H1 (cell line): Measurements from ENCODE around the gene MIPOL1. TPM values are rescaled to one million over a fixed set of nuclear protein-coding genes. Genes with fewer than 3 reads are reported as not detected.

ENCODE experiments used
- CTCF ChIA-PET: fragments of 300-600 bp; sonication (Branson Sonifier 250); formaldehyde crosslinking; loops from one replicate; lab custom pipeline; 2021; ENCODE audit not compliant: partially characterized antibody; lab: Charles Lee
- POLR2A ChIA-PET: fragments of 300-600 bp; sonication (Branson Sonifier 250); formaldehyde crosslinking; loops from one replicate; lab custom pipeline; 2021; ENCODE audit warnings: inconsistent platforms; ENCODE audit not compliant: partially characterized antibody; lab: Charles Lee
- DNase-seq, 2 experiments: peaks; one replicate each; pipeline versions ENCODE4 v3.0.0 to v3.0.0-alpha.2; 2010 to 2022; ENCODE audit warnings: low spot score in 2 of 2, low read depth in 1 of 2, mixed read lengths in 1 of 2
- FAIRE-seq: peaks from 2 replicates; lab custom pipeline; 2011; peaks lifted over from hg19 to GRCh38; lab: Jason Lieb, UNC
- H2AFZ ChIP-seq: 2 replicates; pipeline ENCODE4 v1.8.1; 2012; ENCODE audit warnings: low read length, inconsistent platforms
- H2AK5ac ChIP-seq: 2 replicates; pipeline ENCODE4 v1.6.1; 2013; ENCODE audit warnings: low read depth, low read length
- H2BK120ac ChIP-seq: replicated peaks from 2 replicates; pipeline ENCODE3; 2013; ENCODE audit warnings: low read depth, low read length, inconsistent platforms
- H2BK12ac ChIP-seq: 2 replicates; pipeline ENCODE4 v1.6.1; 2013; ENCODE audit warnings: low read depth, low read length
- H2BK15ac ChIP-seq: 2 replicates; pipeline ENCODE4 v1.6.1; 2013; ENCODE audit warnings: low read length
- H2BK20ac ChIP-seq: 2 replicates; pipeline ENCODE4 v1.6.1; 2013; ENCODE audit warnings: low read length
- H2BK5ac ChIP-seq: 2 replicates; pipeline ENCODE4 v1.6.1; 2013; ENCODE audit warnings: low read depth, low read length
- H3K14ac ChIP-seq: 2 replicates; pipeline ENCODE4 v1.6.1; 2013; ENCODE audit warnings: inconsistent platforms; ENCODE audit not compliant: insufficient read length
- H3K18ac ChIP-seq: 2 replicates; pipeline ENCODE4 v1.6.1; 2013; ENCODE audit warnings: low read length; ENCODE audit errors: extremely low read depth
- H3K23ac ChIP-seq: 2 replicates; pipeline ENCODE4 v1.6.1; 2013; ENCODE audit warnings: inconsistent platforms; ENCODE audit not compliant: insufficient read length
- H3K23me2 ChIP-seq: 2 replicates; pipeline ENCODE4 v1.6.1; 2013; ENCODE audit warnings: low read depth, low read length
- H3K27ac ChIP-seq: 2 replicates; pipeline ENCODE4 v1.6.1; 2011; ENCODE audit warnings: low read depth, low read length, inconsistent platforms
- H3K27me3 ChIP-seq, 4 experiments: replicated peaks in 1 of 4; 1 replicate in 1 of 4; 2 replicates in 3 of 4; pipeline versions ENCODE4 v1.6.1 to v1.8.1; 2011 to 2013; ENCODE audit warnings: low read length in 3 of 4, mild to moderate bottlenecking in 3 of 4, inconsistent platforms in 2 of 4, mixed read lengths in 2 of 4, moderate library complexity in 1 of 4; ENCODE audit not compliant: control insufficient read depth in 3 of 4, insufficient read depth in 3 of 4; ENCODE audit errors: extremely low read depth in 1 of 4
- H3K36me3 ChIP-seq, 4 experiments: 2 replicates each; pipeline versions ENCODE4 v1.6.1 to v1.8.1; 2011 to 2013; ENCODE audit warnings: mild to moderate bottlenecking in 4 of 4, low read length in 3 of 4, moderate library complexity in 2 of 4, control low read depth in 1 of 4, inconsistent platforms in 1 of 4; ENCODE audit not compliant: insufficient read depth in 4 of 4, control insufficient read depth in 2 of 4
- H3K4ac ChIP-seq: replicated peaks from 2 replicates; pipeline ENCODE3; 2013; ENCODE audit warnings: low read length, low read depth, mixed read lengths, inconsistent platforms; ENCODE audit not compliant: insufficient read length
- H3K4me1 ChIP-seq, 4 experiments: replicated peaks in 1 of 4; 1 replicate in 1 of 4; 2 replicates in 3 of 4; pipeline versions ENCODE4 v1.6.1 to v1.8.1; 2011 to 2013; ENCODE audit warnings: low read length in 3 of 4, inconsistent platforms in 2 of 4, mixed read lengths in 1 of 4; ENCODE audit not compliant: insufficient read depth in 4 of 4, control insufficient read depth in 3 of 4
- H3K4me2 ChIP-seq, 2 experiments: 2 replicates each; pipeline versions ENCODE4 v1.6.1 to v1.8.1; 2011 to 2013; ENCODE audit warnings: low read depth in 2 of 2, low read length in 2 of 2, control low read depth in 1 of 2, inconsistent platforms in 1 of 2, mild to moderate bottlenecking in 1 of 2; ENCODE audit not compliant: insufficient read depth in 1 of 2
- H3K4me3 ChIP-seq, 4 experiments: fragments of 200-600, 300-600 bp in 1 of 4; sonication (generic), shearing (Covaris generic), sonication (Bioruptor Twin) in 1 of 4; 2 replicates each; pipeline versions ENCODE4 v1.5.1 to v1.8.1; 2011 to 2016; ENCODE audit warnings: low read length in 4 of 4, low read depth in 3 of 4, control low read depth in 2 of 4, inconsistent platforms in 2 of 4, mild to moderate bottlenecking in 2 of 4, mixed read lengths in 1 of 4, moderate library complexity in 1 of 4; ENCODE audit not compliant: insufficient read depth in 2 of 4; ENCODE audit errors: extremely low read depth in 1 of 4
- H3K56ac ChIP-seq: replicated peaks from 2 replicates; pipeline ENCODE3; 2013; ENCODE audit warnings: low read depth, mild to moderate bottlenecking, mixed read lengths, low read length, inconsistent platforms; ENCODE audit not compliant: insufficient read length
- H3K79me1 ChIP-seq: 2 replicates; pipeline ENCODE4 v1.6.1; 2013; ENCODE audit warnings: low read depth, low read length, control low read depth
- H3K79me2 ChIP-seq, 2 experiments: 2 replicates each; pipeline versions ENCODE4 v1.6.1 to v1.8.1; 2012 to 2013; ENCODE audit warnings: low read length in 2 of 2, mild to moderate bottlenecking in 2 of 2, inconsistent platforms in 1 of 2; ENCODE audit not compliant: insufficient read depth in 2 of 2, control insufficient read depth in 1 of 2
- H3K9ac ChIP-seq, 4 experiments: replicated peaks in 1 of 4; 1 replicate in 1 of 4; 2 replicates in 3 of 4; pipeline versions ENCODE4 v1.6.1 to v1.8.1; 2011 to 2013; ENCODE audit warnings: low read depth in 3 of 4, low read length in 3 of 4, control low read depth in 2 of 4, mild to moderate bottlenecking in 2 of 4, moderate library complexity in 2 of 4, inconsistent platforms in 1 of 4; ENCODE audit errors: extremely low read depth in 1 of 4
- H3K9me3 ChIP-seq, 2 experiments: 2 replicates each; pipeline versions ENCODE4 v1.6.1 to v1.8.1; 2012 to 2013; ENCODE audit warnings: mild to moderate bottlenecking in 2 of 2, moderate library complexity in 2 of 2, control low read depth in 1 of 2, inconsistent platforms in 1 of 2, low read depth in 1 of 2, low read length in 1 of 2, mixed read lengths in 1 of 2; ENCODE audit not compliant: insufficient read depth in 2 of 2
- H4K20me1 ChIP-seq, 2 experiments: replicated peaks in 1 of 2; 2 replicates each; pipeline versions ENCODE3 to v1.8.1; 2011 to 2013; ENCODE audit warnings: inconsistent platforms in 2 of 2, low read length in 2 of 2, mild to moderate bottlenecking in 1 of 2; ENCODE audit not compliant: insufficient read depth in 2 of 2, control insufficient read depth in 1 of 2
- H4K5ac ChIP-seq: 2 replicates; pipeline ENCODE4 v1.6.1; 2013; ENCODE audit warnings: low read length, low read depth, mixed read lengths, inconsistent platforms; ENCODE audit not compliant: insufficient read length
- H4K8ac ChIP-seq: 2 replicates; pipeline ENCODE4 v1.8.0; 2013; ENCODE audit warnings: mild to moderate bottlenecking, moderate library complexity, low read length, inconsistent platforms; ENCODE audit not compliant: insufficient read depth; ENCODE audit errors: extremely low read depth
- H4K91ac ChIP-seq: replicated peaks from 2 replicates; pipeline ENCODE3; 2013; ENCODE audit warnings: low read length, mixed read lengths, inconsistent platforms; ENCODE audit not compliant: insufficient read length
- BACH1 ChIP-seq: IDR thresholded peaks from 2 replicates; pipeline ENCODE4 v1.6.1; 2012; ENCODE audit warnings: low read length, improper control_type of control experiment
- CTBP2 ChIP-seq: IDR thresholded peaks from 2 replicates; pipeline ENCODE4 v1.7.0; 2011; ENCODE audit warnings: borderline replicate concordance, mild to moderate bottlenecking, moderate library complexity, mixed read lengths, low read length; ENCODE audit not compliant: insufficient read depth, insufficient read length
- EGR1 ChIP-seq: IDR thresholded peaks from 2 replicates; pipeline ENCODE4 v1.6.1; 2011; ENCODE audit warnings: low read depth, low read length, borderline replicate concordance
- JUN ChIP-seq: IDR thresholded peaks from 2 replicates; pipeline ENCODE4 v1.6.1; 2011; ENCODE audit warnings: low read depth, mild to moderate bottlenecking, improper control_type of control experiment, low read length
- SP2 ChIP-seq: IDR thresholded peaks from 2 replicates; pipeline ENCODE4 v1.6.1; 2012; ENCODE audit warnings: mild to moderate bottlenecking, low read length, inconsistent platforms
- SRF ChIP-seq: IDR thresholded peaks from 2 replicates; pipeline ENCODE4 v1.6.1; 2011; ENCODE audit warnings: mild to moderate bottlenecking, low read depth, low read length, moderate library complexity
- WGBS, 2 experiments: shearing (Covaris generic) in 1 of 2; methylation state at CpG; one replicate each; pipeline versions ENCODE4 v1.1.6 to v1.1.7; 2013 to 2015; ENCODE audit warnings: low lambda C conversion rate in 2 of 2, mixed read lengths in 2 of 2, inconsistent platforms in 1 of 2, low coverage in 1 of 2, missing lambda C conversion rate in 1 of 2; ENCODE audit not compliant: insufficient replicate concordance in 2 of 2, insufficient coverage in 1 of 2, insufficient read length in 1 of 2; ENCODE audit errors: extremely low coverage in 1 of 2, missing lambda C conversion rate in 1 of 2; 5-methylcytosine and 5-hydroxymethylcytosine counted together
- polyA plus RNA-seq, 7 experiments: library from polyadenylated mRNA; depleted of rRNA in 3 of 7; stranded (reverse) in 5 of 7; unstranded in 2 of 7; fragments of >200 nt in 5 of 7; fragments of 200-250 nt in 2 of 7; gene quantifications; 1 replicate in 5 of 7; 2 replicates in 1 of 7; 4 replicates in 1 of 7; pipeline versions ENCODE4 v1.2.1 to v1.2.3, GENCODE V29; 2011 to 2013; ENCODE audit warnings: missing spikeins in 2 of 7, mixed read lengths in 2 of 7
- total RNA-seq: library from RNA; stranded (reverse); fragmentation: NEBNext Ultra II Directional; extraction: Animal tissue kit (Norgen Biotek cat#: 25700); gene quantifications from 2 replicates; pipeline ENCODE4 v1.2.1, GENCODE V29; 2021
- TF ChIP-seq, protein P1 (sequence below): IDR thresholded peaks from 2 replicates; pipeline ENCODE4 v1.6.1; 2011; ENCODE audit warnings: low read depth, mild to moderate bottlenecking, low read length; ENCODE audit not compliant: insufficient read depth

Gene MIPOL1
- total and polyA plus RNA-seq, 2 of the 8 experiments (the other 6 are each of a cell fraction or from before 2014, with no cell fraction given): 2.8 to 23.9 TPM

DNA sequence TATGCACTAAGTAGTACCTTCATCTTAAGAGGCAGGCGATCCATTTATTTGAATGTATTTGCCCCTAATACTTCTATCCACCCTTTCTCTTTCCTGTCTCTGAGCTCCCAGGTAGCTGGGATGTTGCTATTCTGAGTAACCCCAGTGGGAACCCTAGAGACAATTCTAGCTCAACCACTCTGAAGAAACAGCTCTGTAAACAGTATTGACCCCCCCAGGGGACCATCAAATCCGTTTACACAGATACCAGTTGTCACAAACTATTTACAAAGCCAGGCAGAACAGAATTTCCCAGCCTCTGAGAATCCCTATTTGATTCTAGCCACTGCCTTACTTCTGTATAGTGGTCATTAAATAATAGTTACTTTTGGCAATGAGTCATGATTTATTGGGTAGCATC is 64.9 kb downstream of the MIPOL1 start:
- ChIA-PET POLR2A (no interaction called here), CTCF (interaction anchor here (1.0 kb wide), 1 partner anchor 25 kb away, joined by 3 read pairs; no protein-coding TSS in a partner anchor)
- Histone ChIP-seq H4K8ac (no peak overlapping the region), H3K4ac (no peak overlapping the region), H4K91ac (no peak overlapping the region), H3K18ac (no peak overlapping the region), H4K5ac (no peak overlapping the region), H3K27me3 (no peaks in the 10 kb centered on the region), H3K9me3 (no peaks in the 10 kb centered on the region), H3K4me2 (no peak overlapping the region), H2BK15ac (no peak overlapping the region), H3K14ac (no peak overlapping the region), H3K79me2 (no peaks in the 10 kb centered on the region), H2BK5ac (no peak overlapping the region), H3K27ac (no peak overlapping the region), H2BK20ac (no peak overlapping the region), H3K23ac (no peak overlapping the region), H3K4me3 (no peak overlapping the region), H3K4me1 (peaks cover 0 to 2% (median 0%) of the 10 kb centered on the region in 4 experiments; a peak in 1 of 7 replicates), H2BK12ac (no peak overlapping the region), H3K36me3 (no peaks in the 10 kb centered on the region), H3K56ac (no peak overlapping the region), H3K9ac (no peak overlapping the region), H2AFZ (no peak overlapping the region), H3K79me1 (no peaks in the 10 kb centered on the region), H4K20me1 (peaks cover 0 to 1% of the 10 kb centered on the region in 2 experiments), H3K23me2 (no peaks in the 10 kb centered on the region), H2AK5ac (no peak overlapping the region), H2BK120ac (no peak overlapping the region)
- 46% methylated on average over 2 of the region's 2 CpGs; no CpG with 5 or more reads in 1 of the 2 experiments for WGBS, 2 experiments
- FAIRE-seq (no peak), DNase-seq (no peak)
- TF ChIP-seq BACH1 (no peak), JUN (no peak), SP2 (no peak), SRF (no peak), CTBP2 (no peak), EGR1 (no peak)
- TF ChIP-seq, protein P1, sequence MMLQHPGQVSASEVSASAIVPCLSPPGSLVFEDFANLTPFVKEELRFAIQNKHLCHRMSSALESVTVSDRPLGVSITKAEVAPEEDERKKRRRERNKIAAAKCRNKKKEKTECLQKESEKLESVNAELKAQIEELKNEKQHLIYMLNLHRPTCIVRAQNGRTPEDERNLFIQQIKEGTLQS: no peak
